WTC11 (cell line): ENCODE data around the gene C1orf56. TPM values are rescaled to one million over a fixed set of nuclear protein-coding genes. Genes with fewer than 3 reads are reported as not detected.

Source experiments
- ATAC-seq: fragments of 200-7000 bp; cut with Tn5 transposase; 2 replicates; pipeline ENCODE4 v1.10.0; 2021; ENCODE audit warnings: mild to moderate bottlenecking, moderate library complexity
- CTCF ChIA-PET: fragments of 300-600 bp; sonication (Branson Sonifier 250); formaldehyde crosslinking; loops from one replicate; lab custom pipeline; 2021; ENCODE audit warnings: antibody characterized with exemption; lab: Charles Lee
- POLR2A ChIA-PET: fragments of 350-600 bp; sonication (Branson Sonifier 250); formaldehyde crosslinking; loops from one replicate; lab custom pipeline; 2021; ENCODE audit warnings: antibody characterized with exemption; lab: Charles Lee
- DNase-seq: peaks from one replicate; pipeline ENCODE4 v3.0.0; 2021; ENCODE audit warnings: low spot score
- H3K27ac Mint-ChIP-seq: 2 replicates; pipeline ENCODE4 v1.8.0; 2021; ENCODE audit warnings: mixed read lengths
- H3K27me3 Mint-ChIP-seq: 2 replicates; pipeline ENCODE4 v1.8.0; 2021; ENCODE audit warnings: low read depth, mild to moderate bottlenecking, moderate library complexity, mixed read lengths
- H3K36me3 Mint-ChIP-seq: 2 replicates; pipeline ENCODE4 v1.8.0; 2021; ENCODE audit warnings: mixed read lengths
- H3K4me1 Mint-ChIP-seq: 2 replicates; pipeline ENCODE4 v1.8.0; 2022; ENCODE audit warnings: mixed read lengths
- H3K4me3 Mint-ChIP-seq: 2 replicates; pipeline ENCODE4 v1.8.0; 2021; ENCODE audit warnings: mild to moderate bottlenecking, moderate library complexity, mixed read lengths
- H3K9me3 Mint-ChIP-seq: 2 replicates; pipeline ENCODE4 v1.8.0; 2021; ENCODE audit warnings: mixed read lengths
- AFF4 ChIP-seq: sonication (generic); formaldehyde crosslinking; IDR thresholded peaks from 2 replicates; pipeline ENCODE4 v1.8.1; 2023; ENCODE audit warnings: mild to moderate bottlenecking, missing genetic modification reagents, borderline replicate concordance
- GABPB1 ChIP-seq: sonication (generic); formaldehyde crosslinking; IDR thresholded peaks from 2 replicates; pipeline ENCODE4 v1.8.1; 2023; ENCODE audit warnings: mild to moderate bottlenecking, missing genetic modification reagents
- GTF2I ChIP-seq: fragments of 250-450 bp; sonication (Bioruptor Pico); conservative IDR thresholded peaks from 2 replicates; pipeline ENCODE4 v1.4.0; 2021; ENCODE audit warnings: mild to moderate bottlenecking
- HMGA2 ChIP-seq: fragments of 250-450 bp; sonication (Bioruptor Pico); IDR thresholded peaks from 2 replicates; pipeline ENCODE4 v1.4.0; 2021; ENCODE audit warnings: mild to moderate bottlenecking, moderate library complexity
- NFATC4 ChIP-seq: fragments of 250-450 bp; sonication (Bioruptor Pico); IDR thresholded peaks from 2 replicates; pipeline ENCODE4 v1.9.0; 2021; ENCODE audit warnings: mild to moderate bottlenecking
- NR1H2 ChIP-seq: sonication (generic); formaldehyde crosslinking; IDR thresholded peaks from 2 replicates; pipeline ENCODE4 v1.9.0; 2021; ENCODE audit warnings: mild to moderate bottlenecking, moderate library complexity, missing genetic modification reagents
- ZNF219 ChIP-seq: sonication (generic); formaldehyde crosslinking; IDR thresholded peaks from 2 replicates; pipeline ENCODE4 v1.8.0; 2023; ENCODE audit warnings: missing genetic modification reagents, mild to moderate bottlenecking, borderline replicate concordance
- ZNF317 ChIP-seq: sonication (generic); formaldehyde crosslinking; IDR thresholded peaks from 2 replicates; pipeline ENCODE4 v1.8.1; 2023; ENCODE audit warnings: low read depth, mild to moderate bottlenecking, moderate library complexity, missing genetic modification reagents, borderline replicate concordance
- ZNF423 ChIP-seq: fragments of 250-450 bp; sonication (Bioruptor Pico); IDR thresholded peaks from 2 replicates; pipeline ENCODE4 v2.1.2; 2022; ENCODE audit warnings: mild to moderate bottlenecking, moderate library complexity
- ZNF671 ChIP-seq: fragments of 250-450 bp; sonication (Bioruptor Pico); IDR thresholded peaks from 2 replicates; pipeline ENCODE4 v1.8.0; 2021; ENCODE audit warnings: mild to moderate bottlenecking
- total RNA-seq: library from RNA; stranded (reverse); gene quantifications from 3 replicates; pipeline ENCODE4 v1.2.3, GENCODE V29; 2021
- TF ChIP-seq, protein P1 (sequence below): fragments of 200-600 bp; IDR thresholded peaks from 2 replicates; pipeline ENCODE4 v1.8.0; 2022; ENCODE audit warnings: antibody characterized with exemption
- TF ChIP-seq, protein P2 (sequence below): sonication (generic); formaldehyde crosslinking; IDR thresholded peaks from 2 replicates; pipeline ENCODE4 v1.8.1; 2023; ENCODE audit warnings: mild to moderate bottlenecking, missing genetic modification reagents
- TF ChIP-seq, protein P3 (sequence below): sonication (generic); formaldehyde crosslinking; IDR thresholded peaks from 2 replicates; pipeline ENCODE4 v1.8.1; 2022; ENCODE audit warnings: low read depth, mild to moderate bottlenecking, moderate library complexity, missing genetic modification reagents, borderline replicate concordance
- TF ChIP-seq, protein P4 (sequence below): fragments of 250-450 bp; sonication (Bioruptor Pico); IDR thresholded peaks from 2 replicates; pipeline ENCODE4 v1.9.0; 2021; ENCODE audit warnings: mild to moderate bottlenecking, borderline replicate concordance
- TF ChIP-seq, protein P5 (sequence below): sonication (generic); formaldehyde crosslinking; IDR thresholded peaks from 2 replicates; pipeline ENCODE4 v1.8.0; 2022; ENCODE audit warnings: mild to moderate bottlenecking, missing genetic modification reagents

Gene C1orf56
- total RNA-seq, 1 experiment from 2014 or later = 2.9 TPM

DNA sequence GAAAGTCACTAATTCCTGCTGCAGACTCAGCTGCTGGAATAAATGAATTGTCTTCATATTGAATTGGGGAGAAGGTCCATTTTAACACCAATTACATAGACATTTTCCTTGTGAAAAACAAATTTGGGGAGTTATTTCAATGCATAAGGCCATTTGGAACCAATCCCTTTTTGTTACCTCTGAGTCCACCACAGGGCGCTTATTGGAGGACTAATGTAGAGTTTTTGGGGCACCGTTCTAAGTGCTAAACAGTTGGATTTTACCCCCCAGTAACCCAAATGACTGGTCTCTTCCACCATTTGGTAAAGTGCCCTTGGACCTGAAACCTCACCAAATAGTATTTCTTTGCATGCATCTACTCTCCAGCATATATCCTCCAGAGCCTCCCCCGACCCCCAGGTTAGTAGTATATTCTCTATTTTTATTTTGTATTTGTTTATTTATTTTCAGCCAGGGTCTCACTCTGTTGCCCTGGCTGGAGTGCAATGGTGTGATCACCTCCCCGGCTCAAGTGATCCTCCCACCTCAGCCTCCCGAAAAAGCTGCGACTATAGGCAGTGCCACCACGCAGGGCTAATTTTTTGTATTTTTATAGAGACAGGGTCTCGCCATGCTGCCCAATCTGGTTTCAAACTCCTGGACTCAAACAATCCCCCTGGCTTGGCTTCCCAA, 37.7 kb upstream of the C1orf56 start:
- ATAC-seq (no peak), DNase-seq (no peak)
- TF ChIP-seq HMGA2 (CRISPR knock-in tag) = no peak
- no peak for TF ChIP-seq ZNF671 (CRISPR knock-in tag)
- TF ChIP-seq, protein P1, sequence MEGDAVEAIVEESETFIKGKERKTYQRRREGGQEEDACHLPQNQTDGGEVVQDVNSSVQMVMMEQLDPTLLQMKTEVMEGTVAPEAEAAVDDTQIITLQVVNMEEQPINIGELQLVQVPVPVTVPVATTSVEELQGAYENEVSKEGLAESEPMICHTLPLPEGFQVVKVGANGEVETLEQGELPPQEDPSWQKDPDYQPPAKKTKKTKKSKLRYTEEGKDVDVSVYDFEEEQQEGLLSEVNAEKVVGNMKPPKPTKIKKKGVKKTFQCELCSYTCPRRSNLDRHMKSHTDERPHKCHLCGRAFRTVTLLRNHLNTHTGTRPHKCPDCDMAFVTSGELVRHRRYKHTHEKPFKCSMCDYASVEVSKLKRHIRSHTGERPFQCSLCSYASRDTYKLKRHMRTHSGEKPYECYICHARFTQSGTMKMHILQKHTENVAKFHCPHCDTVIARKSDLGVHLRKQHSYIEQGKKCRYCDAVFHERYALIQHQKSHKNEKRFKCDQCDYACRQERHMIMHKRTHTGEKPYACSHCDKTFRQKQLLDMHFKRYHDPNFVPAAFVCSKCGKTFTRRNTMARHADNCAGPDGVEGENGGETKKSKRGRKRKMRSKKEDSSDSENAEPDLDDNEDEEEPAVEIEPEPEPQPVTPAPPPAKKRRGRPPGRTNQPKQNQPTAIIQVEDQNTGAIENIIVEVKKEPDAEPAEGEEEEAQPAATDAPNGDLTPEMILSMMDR = no peak
- TF ChIP-seq, protein P2, sequence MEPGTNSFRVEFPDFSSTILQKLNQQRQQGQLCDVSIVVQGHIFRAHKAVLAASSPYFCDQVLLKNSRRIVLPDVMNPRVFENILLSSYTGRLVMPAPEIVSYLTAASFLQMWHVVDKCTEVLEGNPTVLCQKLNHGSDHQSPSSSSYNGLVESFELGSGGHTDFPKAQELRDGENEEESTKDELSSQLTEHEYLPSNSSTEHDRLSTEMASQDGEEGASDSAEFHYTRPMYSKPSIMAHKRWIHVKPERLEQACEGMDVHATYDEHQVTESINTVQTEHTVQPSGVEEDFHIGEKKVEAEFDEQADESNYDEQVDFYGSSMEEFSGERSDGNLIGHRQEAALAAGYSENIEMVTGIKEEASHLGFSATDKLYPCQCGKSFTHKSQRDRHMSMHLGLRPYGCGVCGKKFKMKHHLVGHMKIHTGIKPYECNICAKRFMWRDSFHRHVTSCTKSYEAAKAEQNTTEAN (CRISPR knock-in tag) = no peak
- no peak for TF ChIP-seq ZNF423 (CRISPR knock-in tag)
- TF ChIP-seq ZNF317 = no peak
- TF ChIP-seq ZNF219 (CRISPR knock-in tag) = no peak
- no peak for TF ChIP-seq AFF4
- TF ChIP-seq, protein P3, sequence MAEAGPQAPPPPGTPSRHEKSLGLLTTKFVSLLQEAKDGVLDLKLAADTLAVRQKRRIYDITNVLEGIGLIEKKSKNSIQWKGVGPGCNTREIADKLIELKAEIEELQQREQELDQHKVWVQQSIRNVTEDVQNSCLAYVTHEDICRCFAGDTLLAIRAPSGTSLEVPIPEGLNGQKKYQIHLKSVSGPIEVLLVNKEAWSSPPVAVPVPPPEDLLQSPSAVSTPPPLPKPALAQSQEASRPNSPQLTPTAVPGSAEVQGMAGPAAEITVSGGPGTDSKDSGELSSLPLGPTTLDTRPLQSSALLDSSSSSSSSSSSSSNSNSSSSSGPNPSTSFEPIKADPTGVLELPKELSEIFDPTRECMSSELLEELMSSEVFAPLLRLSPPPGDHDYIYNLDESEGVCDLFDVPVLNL (CRISPR knock-in tag) = no peak
- TF ChIP-seq, protein P4, sequence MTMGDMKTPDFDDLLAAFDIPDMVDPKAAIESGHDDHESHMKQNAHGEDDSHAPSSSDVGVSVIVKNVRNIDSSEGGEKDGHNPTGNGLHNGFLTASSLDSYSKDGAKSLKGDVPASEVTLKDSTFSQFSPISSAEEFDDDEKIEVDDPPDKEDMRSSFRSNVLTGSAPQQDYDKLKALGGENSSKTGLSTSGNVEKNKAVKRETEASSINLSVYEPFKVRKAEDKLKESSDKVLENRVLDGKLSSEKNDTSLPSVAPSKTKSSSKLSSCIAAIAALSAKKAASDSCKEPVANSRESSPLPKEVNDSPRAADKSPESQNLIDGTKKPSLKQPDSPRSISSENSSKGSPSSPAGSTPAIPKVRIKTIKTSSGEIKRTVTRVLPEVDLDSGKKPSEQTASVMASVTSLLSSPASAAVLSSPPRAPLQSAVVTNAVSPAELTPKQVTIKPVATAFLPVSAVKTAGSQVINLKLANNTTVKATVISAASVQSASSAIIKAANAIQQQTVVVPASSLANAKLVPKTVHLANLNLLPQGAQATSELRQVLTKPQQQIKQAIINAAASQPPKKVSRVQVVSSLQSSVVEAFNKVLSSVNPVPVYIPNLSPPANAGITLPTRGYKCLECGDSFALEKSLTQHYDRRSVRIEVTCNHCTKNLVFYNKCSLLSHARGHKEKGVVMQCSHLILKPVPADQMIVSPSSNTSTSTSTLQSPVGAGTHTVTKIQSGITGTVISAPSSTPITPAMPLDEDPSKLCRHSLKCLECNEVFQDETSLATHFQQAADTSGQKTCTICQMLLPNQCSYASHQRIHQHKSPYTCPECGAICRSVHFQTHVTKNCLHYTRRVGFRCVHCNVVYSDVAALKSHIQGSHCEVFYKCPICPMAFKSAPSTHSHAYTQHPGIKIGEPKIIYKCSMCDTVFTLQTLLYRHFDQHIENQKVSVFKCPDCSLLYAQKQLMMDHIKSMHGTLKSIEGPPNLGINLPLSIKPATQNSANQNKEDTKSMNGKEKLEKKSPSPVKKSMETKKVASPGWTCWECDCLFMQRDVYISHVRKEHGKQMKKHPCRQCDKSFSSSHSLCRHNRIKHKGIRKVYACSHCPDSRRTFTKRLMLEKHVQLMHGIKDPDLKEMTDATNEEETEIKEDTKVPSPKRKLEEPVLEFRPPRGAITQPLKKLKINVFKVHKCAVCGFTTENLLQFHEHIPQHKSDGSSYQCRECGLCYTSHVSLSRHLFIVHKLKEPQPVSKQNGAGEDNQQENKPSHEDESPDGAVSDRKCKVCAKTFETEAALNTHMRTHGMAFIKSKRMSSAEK = no peak
- TF ChIP-seq, protein P5, sequence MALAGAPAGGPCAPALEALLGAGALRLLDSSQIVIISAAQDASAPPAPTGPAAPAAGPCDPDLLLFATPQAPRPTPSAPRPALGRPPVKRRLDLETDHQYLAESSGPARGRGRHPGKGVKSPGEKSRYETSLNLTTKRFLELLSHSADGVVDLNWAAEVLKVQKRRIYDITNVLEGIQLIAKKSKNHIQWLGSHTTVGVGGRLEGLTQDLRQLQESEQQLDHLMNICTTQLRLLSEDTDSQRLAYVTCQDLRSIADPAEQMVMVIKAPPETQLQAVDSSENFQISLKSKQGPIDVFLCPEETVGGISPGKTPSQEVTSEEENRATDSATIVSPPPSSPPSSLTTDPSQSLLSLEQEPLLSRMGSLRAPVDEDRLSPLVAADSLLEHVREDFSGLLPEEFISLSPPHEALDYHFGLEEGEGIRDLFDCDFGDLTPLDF (CRISPR knock-in tag) = no peak
- TF ChIP-seq GTF2I = no peak
- no peak for TF ChIP-seq NFATC4 (CRISPR knock-in tag)
- no peak for TF ChIP-seq NR1H2 (CRISPR knock-in tag)
- no peak for TF ChIP-seq GABPB1
- Mint-ChIP-seq H3K27ac (no peak overlapping the region), H3K27me3 (no peaks in the 10 kb centered on the region), H3K4me3 (peak overlapping the region; percentile 94), H3K9me3 (no peaks in the 10 kb centered on the region), H3K4me1 (peaks cover 37% of the 10 kb centered on the region), H3K36me3 (no peaks in the 10 kb centered on the region)
- CTCF ChIA-PET = no interaction called here
- POLR2A ChIA-PET = no interaction called here
